HepG2 (cell line): ENCODE data around the gene GOLGA6L22.
"Not testable (repeated sequence)": the region's sequence is repeated elsewhere in the genome, so short reads cannot be mapped to it uniquely, and the experiment has no call there.

ENCODE experiments used
- CBX2 ChIP-seq, 2 experiments: fragments of 200-600 bp in 1 of 2; sonication (generic); formaldehyde crosslinking in 1 of 2; IDR thresholded peaks; 2 replicates each; pipeline versions ENCODE4 v1.7.0 to v1.8.1; 2018 to 2022; ENCODE audit warnings: low read depth in 2 of 2, low read length in 1 of 2, mild to moderate bottlenecking in 1 of 2, missing genetic modification reagents in 1 of 2
- RAD21 ChIP-seq: fragments of 450-650 bp; formaldehyde crosslinking; IDR thresholded peaks from 2 replicates; pipeline ENCODE4 v1.5.0; 2020; ENCODE audit warnings: mild to moderate bottlenecking
- RFX5 ChIP-seq: IDR thresholded peaks from 2 replicates; pipeline ENCODE4 v1.6.1; 2011; ENCODE audit warnings: low read depth, low read length, improper control_type of control experiment
- SMAD3 ChIP-seq: sonication (generic); formaldehyde crosslinking; IDR thresholded peaks from 2 replicates; pipeline ENCODE4 v1.4.0; 2020; ENCODE audit warnings: missing genetic modification reagents

DNA sequence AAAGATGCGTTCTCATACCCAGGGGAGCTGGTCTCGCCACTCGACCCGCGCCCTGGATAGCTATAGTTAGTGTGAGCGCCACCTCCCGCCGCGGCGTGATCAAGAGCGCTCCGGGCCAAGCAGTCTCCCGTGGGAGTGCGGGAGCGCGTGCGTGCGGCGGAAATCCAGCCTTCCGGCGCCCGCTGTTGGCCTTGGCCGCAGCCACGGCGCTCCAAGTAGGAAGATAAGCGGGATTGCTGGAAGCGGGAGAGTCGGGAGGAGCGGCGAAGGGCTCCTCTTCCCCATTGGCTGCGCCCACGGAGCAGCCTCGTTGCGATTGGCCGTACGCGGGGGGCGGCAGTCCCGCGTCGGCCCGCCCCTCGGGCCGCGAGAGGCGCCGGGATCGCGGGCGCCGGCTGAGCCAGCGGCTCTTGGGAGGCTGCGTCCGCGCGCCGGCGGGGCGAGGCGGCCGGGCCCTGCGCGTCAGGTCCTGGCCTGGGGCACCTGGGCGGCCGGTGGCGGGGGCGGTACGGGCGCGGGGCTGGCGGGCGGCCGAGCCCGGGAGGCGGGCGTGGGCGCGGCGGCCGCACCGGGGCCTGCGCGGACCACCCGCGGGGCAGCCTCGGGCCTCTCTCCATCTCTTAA lies 35.9 kb downstream of the GOLGA6L22 start:
- TF ChIP-seq CBX2 (IDR thresholded peaks at IDR 0.05; ENCODE audit: low read depth, low read length); CBX2 (CRISPR knock-in tag; IDR thresholded peaks at IDR 0.05; ENCODE audit: low read depth); SMAD3 (CRISPR knock-in tag); RAD21 (CRISPR knock-in tag); RFX5: not testable (repeated sequence)
